Measurements from ENCODE around the gene RRAGD.

RRAGD gene

DNA sequence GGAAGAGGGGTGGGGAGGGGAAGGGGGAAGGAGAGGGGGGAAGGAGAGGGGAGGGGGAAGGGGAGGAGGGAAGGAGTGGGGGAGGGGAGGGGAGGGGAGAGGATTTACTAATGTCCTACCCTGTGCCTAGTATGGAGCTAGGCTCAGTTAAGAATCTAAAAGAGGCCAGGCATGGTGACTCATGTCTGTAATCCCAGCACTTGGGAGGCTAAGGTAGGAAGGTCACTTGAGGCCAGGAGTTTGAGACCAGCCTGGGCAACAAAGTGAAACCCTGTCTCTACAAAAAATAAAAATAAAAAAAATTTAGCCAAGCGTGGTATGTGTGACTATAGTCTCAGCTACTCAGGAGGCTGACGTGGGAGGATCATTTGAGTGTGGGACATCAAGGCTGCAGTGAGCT, 72.5 kb downstream of the RRAGD start:
- DNase-seq, result no peak

DNA sequence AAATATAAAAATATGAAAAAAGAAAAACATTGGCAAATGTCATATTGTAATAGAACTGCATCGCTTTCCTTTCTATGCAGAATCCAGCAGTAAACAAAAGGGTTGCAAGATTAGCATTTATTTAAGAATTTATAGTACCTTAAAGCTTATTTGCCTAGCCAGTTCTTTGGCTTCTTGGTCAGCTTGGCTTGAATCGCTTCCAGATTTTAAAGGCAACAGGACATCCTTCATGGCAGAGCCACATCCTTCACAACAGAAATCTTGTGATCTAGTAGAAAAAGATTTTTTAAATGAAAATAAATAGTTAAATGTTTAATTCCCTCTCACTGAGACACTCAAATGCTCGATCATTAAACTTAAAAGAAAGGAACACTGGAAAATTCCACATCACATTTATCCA, 76.9 kb downstream of the RRAGD start:
- no peak for DNase-seq

DNA sequence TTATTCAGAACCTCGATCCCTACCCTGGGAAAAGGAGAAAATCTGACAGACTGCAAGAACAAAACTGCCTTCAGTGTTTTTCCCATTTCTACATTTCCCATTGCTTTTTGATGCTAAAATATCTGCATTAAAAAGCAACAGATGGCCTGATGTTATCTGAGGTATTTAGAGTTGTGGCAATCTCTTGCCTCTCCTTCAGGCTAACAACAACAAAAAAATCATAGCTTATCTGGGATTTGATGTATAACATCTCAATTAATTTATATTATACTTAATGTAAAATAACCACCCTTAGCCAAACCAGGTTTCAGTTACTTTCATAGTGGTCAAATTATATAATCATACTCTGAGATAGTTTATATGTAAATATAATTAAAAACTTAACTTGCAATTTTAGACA, 81.2 kb downstream of the RRAGD start:
- DNase-seq, result no peak

DNA sequence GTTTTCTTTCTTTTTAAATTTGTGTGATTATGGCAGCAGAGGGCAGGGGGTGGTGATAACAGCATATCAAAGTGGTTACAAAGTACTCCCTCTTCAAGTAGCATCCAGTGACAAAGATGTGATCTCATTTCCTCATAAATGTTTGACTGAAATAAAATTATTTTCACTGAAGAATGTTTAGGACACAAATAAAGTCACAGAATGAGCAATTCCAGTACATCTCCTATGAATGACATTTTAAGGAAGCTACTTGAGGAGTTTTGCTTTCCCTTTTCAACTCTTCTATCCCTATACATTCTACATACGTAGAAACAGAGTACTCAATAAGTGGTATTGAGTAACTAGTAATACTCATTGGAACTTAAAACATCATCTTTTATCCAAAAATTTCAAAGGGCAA, 83.1 kb downstream of the RRAGD start:
- DNase-seq, result no peak

DNA sequence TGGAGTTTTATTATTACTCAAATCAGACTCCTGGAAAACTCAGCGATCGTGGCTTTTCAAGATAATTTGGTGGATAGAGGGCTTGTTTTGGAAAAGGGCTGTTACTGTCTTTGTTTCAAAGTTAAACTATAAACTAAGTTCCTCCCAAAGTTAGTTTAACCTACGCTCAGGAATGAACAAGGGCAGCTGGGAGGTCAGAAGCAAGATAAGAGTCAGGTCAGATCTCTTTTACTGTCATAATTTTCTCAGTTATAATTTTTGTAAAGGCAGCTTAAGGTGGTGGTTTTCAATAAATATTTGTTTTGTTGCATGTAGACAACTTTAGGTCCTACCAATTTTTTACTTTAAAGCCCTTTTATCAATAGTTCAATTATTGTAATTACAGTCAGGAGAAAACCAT, 87.8 kb downstream of the RRAGD start:
- no peak for DNase-seq

DNA sequence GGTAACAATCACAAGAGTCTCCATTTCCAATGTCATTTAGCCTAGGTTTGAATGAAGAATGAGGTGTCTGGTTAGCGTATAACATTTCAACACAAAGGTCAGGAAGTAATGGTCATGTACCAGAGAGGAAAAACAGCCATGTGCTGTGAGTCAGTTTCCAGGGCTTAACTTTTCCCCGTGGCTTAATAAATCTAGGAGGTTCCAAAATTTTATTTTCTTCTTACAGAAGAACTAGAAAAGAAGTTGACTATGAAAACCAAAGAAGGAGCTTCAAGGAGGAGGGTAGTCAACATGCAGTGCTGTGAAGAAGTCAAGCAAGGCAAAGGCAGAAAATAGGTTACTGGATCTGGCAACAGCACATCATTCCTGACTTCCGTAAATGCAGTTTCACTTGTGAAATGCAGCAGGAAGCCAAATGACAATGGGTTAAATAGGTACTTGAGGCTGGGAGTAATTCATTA, 88.5 kb downstream of the RRAGD start:
- DNase-seq, result no peak

DNA sequence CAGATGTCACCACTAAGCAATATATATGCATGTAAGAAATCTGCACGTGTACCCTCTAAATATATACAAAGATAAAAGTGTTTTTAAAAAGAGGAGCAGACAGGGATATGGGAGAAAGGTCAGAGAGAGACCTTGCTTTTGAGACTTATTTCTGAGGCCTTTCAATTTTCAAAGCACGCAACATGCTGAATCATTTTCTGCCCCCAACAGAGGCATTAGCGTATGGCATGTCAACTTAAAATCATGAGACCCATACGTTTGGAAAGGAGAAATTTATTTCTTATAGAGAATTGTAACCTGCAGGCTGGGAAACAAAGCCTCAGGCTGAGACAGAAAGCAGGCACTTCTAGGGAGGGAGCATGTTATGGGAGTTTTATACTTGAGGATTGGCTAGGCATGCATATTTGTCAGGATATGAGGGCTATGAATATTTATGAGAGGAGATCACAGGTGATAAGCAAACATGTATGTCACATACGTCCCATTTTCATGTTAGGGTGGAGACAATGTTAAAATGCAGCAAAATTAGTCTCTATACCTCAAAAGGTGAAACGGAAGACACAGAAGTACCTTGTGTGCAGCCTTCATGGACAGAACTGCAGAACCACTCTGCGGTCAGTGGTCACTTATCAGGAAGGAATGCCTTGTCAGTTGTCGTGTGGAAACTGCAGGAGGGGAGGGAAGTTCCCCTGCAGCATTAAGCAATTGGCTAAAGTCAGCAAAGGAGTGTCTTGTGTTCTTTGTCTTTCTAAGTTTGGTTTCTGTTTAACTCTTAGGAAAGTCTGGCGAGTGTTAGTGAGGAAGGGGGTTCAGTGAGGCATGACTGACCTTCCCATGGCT, 90.7 kb downstream of the RRAGD start:
- DNase-seq, result no peak

DNA sequence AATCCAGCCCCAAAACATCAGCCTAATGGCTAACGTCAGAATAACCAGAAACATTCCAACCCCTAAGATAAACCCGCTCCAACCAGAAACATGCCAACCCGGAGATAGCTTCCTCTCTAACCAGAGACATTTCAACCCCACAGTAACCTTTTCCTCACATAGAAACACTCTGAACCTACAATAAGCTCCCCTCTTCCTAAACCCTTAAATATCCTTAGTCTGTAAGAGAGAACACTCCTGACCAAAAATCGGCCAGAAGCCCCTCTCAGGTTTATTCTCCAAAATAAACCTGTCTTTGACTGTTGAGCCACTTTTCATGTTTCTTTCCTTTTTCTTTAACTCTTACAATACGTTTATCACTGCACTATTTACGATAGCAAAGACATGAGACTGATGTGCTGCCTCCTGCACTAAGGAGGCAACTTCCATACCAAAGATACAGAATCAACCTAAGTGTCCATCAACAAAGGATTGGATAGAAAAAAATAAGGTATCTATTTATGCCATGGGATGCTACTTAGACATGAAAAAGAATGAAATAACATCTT, 92.0 kb downstream of the RRAGD start:
- DNase-seq, result no peak

DNA sequence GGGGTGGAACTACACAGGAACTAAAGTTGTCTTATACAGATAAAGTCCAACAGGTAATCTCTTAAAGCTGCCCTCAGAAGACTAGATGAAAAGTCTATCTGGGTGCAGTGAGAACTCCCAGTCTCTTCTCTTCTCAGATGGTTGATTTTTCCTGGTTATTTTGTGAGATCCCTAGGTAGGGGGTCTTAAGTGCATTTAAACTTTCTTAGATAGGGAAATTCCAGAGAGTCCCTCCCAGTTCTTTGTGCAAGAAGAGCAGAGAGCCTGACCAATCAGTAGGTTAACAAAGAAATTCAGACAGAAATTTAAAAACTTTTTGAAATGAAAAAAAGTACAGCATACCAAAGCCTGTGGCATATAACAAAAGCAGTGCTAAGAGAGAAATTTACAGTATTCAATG, 95.0 kb downstream of the RRAGD start:
- no peak for DNase-seq

DNA sequence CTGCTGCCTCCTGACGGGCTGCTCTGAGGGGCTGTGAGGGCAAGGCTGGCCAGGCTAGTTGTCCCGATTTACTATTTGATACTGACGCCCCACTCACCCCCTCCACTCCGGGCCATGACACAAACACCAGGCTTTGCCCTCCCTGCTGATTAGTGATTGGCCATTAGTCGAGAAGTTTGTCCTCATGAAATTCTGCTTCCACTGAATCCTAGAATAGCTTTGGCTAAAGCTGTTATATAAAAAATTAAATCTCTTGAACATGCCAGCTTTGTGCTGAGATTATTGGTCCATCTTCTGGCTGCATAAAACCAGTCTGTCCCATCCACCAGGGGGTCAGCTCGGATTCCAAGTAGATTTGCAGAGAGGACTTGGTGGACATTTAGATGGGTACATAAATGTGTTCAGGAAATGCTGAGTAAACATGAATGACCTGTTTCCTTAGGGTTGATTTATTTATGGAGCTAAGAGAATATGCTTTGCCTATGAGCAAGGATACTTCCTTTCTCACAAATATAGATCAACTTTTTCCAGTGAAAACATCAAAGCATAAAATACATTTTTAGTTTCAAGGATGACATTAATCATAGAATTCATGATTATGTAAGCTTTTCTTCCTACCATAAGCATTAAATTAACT, 96.7 kb downstream of the RRAGD start, which contains the start of gene GABRR2:
TSS of gene GABRR2 (minus strand) at position 51 of the 637 bp plus-strand sequence. CDS start 134 bp downstream, outside the sequence.
- no peak for DNase-seq

DNA sequence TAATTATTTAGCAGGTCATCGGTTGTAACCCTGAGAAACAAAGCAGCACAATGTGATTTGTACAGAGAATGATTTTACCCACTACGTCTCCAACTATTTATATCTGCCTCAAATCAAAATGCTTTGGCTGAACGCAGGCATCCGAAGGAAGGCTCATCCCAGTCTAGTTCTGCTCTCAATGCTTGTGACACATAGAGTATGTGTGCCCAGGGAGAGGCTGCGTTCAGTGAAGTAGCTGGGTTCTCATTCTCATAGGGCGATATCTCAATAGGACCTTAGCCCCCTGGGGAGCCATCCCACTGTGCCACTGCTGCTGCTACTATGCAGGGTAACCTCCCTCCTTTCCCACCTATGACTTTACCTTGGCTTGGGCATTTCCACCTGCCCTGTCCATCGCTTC, 97.4 kb downstream of the RRAGD start:
- no peak for DNase-seq
